ENCODE data around the gene USP35. TPM values are rescaled to one million over a fixed set of nuclear protein-coding genes. Genes with fewer than 3 reads are reported as not detected.

The USP35 gene
- total RNA-seq, 3 donors from 2014 or later: 5.1 to 16.1 (median 11.3) TPM

- intact Hi-C loops (cut with DNase I; ENCODE audit: low total_unique reads): loop anchor here (1.0 kb wide), 1 partner anchor 26 kb away; no protein-coding TSS in a partner anchor
- H3K4me3 ChIP-seq: no peak overlapping the region
- no peaks in the 10 kb centered on the region for H3K9me3 ChIP-seq
- peaks cover 3 to 9% of the 10 kb centered on the region in 2 donors for H3K4me1 ChIP-seq
- no peaks in the 10 kb centered on the region for H3K36me3 ChIP-seq
- TF ChIP-seq CTCF (IDR thresholded peaks at IDR 0.05) (no peak), POLR2AphosphoS5 (IDR thresholded peaks at IDR 0.05) (no peak), POLR2A (IDR thresholded peaks at IDR 0.05) (no peak)
- H3K27ac ChIP-seq: no peak overlapping the region
- peak in 1 of 2 donors; percentile 49 for DNase-seq (ENCODE audit: low spot score in 2 of 2)
- H3K27me3 ChIP-seq: no peaks in the 10 kb centered on the region
Observed at GRCh38 chr11:78190374-78190773, 1.7 kb downstream of the USP35 start.

DNA sequence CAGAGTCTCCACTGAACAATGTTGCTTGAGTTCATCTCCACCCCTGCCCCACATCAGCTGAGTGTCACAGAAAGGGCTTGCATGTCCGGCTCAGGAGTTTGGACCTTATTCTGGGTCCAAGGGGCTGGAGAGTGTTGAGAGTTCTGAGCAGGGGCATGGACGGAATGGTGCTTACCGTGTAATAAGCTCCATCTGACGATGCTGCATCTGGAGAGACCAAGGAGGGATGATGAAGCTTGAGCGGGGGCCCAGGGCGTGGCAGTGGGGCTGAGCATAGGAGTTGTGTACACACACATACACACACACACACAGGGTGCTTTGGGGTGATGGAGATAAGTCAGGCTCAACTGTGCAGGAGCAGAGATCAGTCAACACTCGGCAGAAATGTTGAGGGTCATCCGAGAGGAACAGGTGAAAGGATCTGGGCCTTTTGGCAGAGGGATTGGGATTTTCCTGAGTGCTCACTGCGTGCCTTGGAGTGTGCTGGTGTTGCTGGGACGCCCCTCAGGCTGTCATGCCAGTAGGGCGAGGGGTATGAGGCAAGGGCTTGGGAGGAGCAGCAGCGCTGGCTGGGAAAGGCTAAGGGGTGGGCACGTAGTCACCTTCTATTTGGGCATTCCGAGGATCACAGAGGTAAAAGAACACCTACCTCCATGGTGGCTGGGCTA is 2.3 kb downstream of the USP35 start:
- H3K9me3 ChIP-seq: no peaks in the 10 kb centered on the region
- DNase-seq (ENCODE audit: low spot score in 2 of 2): peak in 1 of 2 donors; percentile 15
- intact Hi-C loops (cut with DNase I; ENCODE audit: low total_unique reads): loop anchor here (1.0 kb wide), 1 partner anchor 25 kb away; no protein-coding TSS in a partner anchor
- H3K4me1 ChIP-seq: peaks cover 3 to 9% of the 10 kb centered on the region in 2 donors
- no peak overlapping the region for H3K27ac ChIP-seq
- H3K36me3 ChIP-seq: no peaks in the 10 kb centered on the region
- H3K4me3 ChIP-seq: no peak overlapping the region
- TF ChIP-seq POLR2AphosphoS5 (IDR thresholded peaks at IDR 0.05) (no peak), POLR2A (IDR thresholded peaks at IDR 0.05) (no peak), CTCF (IDR thresholded peaks at IDR 0.05) (no peak)
- no peaks in the 10 kb centered on the region for H3K27me3 ChIP-seq

- Histone ChIP-seq H3K4me1 (peaks cover 3 to 9% of the 10 kb centered on the region in 2 donors), H3K4me3 (no peak overlapping the region), H3K27me3 (no peaks in the 10 kb centered on the region), H3K27ac (peak overlapping the region; percentile 17 to 20), H3K9me3 (no peaks in the 10 kb centered on the region), H3K36me3 (no peaks in the 10 kb centered on the region)
- TF ChIP-seq POLR2AphosphoS5 (IDR thresholded peaks at IDR 0.05) (no peak), POLR2A (IDR thresholded peaks at IDR 0.05) (no peak), CTCF (IDR thresholded peaks at IDR 0.05) (no peak)
- intact Hi-C loops (cut with DNase I; ENCODE audit: low total_unique reads): no loop called here
- peak in 1 of 2 donors; percentile 48 for DNase-seq (ENCODE audit: low spot score in 2 of 2)
Observed at GRCh38 chr11:78192223-78192719, 3.6 kb downstream of the USP35 start.

DNA sequence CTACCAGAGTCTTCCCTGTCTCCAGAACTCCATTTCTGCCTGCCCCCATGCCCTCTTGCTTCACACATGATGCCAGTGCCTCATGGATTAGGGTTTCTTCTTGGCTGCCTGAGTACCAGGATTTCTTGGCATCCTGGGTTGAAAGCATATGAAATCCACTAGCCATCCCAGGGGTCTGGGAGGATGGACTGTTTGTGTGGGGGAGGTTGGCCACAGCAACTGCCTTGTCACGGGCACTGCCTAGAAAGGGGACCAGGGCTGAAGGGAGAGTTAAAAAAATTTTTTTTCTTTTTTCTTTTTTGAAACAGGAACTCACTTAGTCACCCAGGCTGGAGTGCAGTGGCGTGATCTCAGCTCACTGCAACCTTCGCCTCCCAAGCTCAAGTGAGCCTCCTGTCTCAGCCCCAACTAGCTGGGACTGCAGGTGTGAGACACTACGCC is 4.2 kb downstream of the USP35 start:
- peak in 1 of 2 donors; percentile 9 for DNase-seq (ENCODE audit: low spot score in 2 of 2)
- peaks cover 3 to 9% of the 10 kb centered on the region in 2 donors for H3K4me1 ChIP-seq
- no peak for TF ChIP-seq POLR2A (IDR thresholded peaks at IDR 0.05)
- no peak for TF ChIP-seq CTCF (IDR thresholded peaks at IDR 0.05)
- TF ChIP-seq POLR2AphosphoS5 (IDR thresholded peaks at IDR 0.05): no peak
- H3K36me3 ChIP-seq: no peaks in the 10 kb centered on the region
- H3K4me3 ChIP-seq: no peak overlapping the region
- no peaks in the 10 kb centered on the region for H3K27me3 ChIP-seq
- H3K27ac ChIP-seq: peak overlapping the region in 1 of 2 donors; percentile 20
- intact Hi-C loops (cut with DNase I; ENCODE audit: low total_unique reads): no loop called here
- H3K9me3 ChIP-seq: no peaks in the 10 kb centered on the region

DNA sequence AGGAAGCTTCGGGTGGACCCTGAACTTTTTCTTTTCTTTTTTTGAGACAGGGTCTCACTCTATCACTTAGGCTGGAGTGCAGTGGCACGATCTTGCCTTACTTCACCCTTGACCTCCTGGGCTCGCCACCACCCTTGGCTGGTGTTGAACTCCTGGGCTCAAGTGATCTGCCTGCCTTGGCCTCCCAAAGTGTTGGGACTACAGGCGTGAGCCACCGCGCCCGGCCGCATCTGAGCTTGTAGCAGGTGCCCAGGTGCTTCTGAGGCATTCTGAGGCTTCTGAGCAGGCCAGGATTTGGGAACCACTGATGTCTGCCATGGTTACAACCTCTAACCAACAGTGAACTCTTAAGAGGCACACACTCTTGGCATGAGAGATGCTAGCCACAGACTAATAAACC is 5.1 kb downstream of the USP35 start:
- Histone ChIP-seq H3K4me1 (peaks cover 3 to 9% of the 10 kb centered on the region in 2 donors), H3K9me3 (no peaks in the 10 kb centered on the region), H3K27ac (peak overlapping the region in 1 of 2 donors; percentile 10), H3K4me3 (no peak overlapping the region), H3K36me3 (no peaks in the 10 kb centered on the region), H3K27me3 (no peaks in the 10 kb centered on the region)
- DNase-seq (ENCODE audit: low spot score in 2 of 2): peak; percentile 36 to 37
- TF ChIP-seq POLR2AphosphoS5 (IDR thresholded peaks at IDR 0.05): no peak
- no peak for TF ChIP-seq POLR2A (IDR thresholded peaks at IDR 0.05)
- TF ChIP-seq CTCF (IDR thresholded peaks at IDR 0.05): no peak
- intact Hi-C loops (cut with DNase I; ENCODE audit: low total_unique reads): loop anchor here (1.0 kb wide), 1 partner anchor 33 kb away; no protein-coding TSS in a partner anchor

Data from breast epithelium (tissue), 4 donors.